NB4 (cell line): Measurements from ENCODE around the gene SCAPER.

Source experiments
- DNase-seq: peaks from one replicate; pipeline ENCODE4 v3.0.0; 2010; ENCODE audit warnings: low read depth
- H3K4me3 ChIP-seq: one replicate; pipeline ENCODE4 v1.5.1; 2011; ENCODE audit warnings: mild to moderate bottlenecking, low read depth, low read length, moderate library complexity
- CTCF ChIP-seq: IDR thresholded peaks from one replicate; pipeline ENCODE4 v1.5.1; 2012; ENCODE audit warnings: low read depth, low read length
- MAX ChIP-seq: IDR thresholded peaks from 2 replicates; pipeline ENCODE4 v1.6.1; 2011; ENCODE audit warnings: low read depth, low read length
- MYC ChIP-seq: IDR thresholded peaks from 2 replicates; pipeline ENCODE4 v1.6.1; 2011; ENCODE audit warnings: low read depth, low read length
- POLR2A ChIP-seq: IDR thresholded peaks from 2 replicates; pipeline ENCODE4 v1.6.1; 2011; ENCODE audit warnings: mild to moderate bottlenecking; ENCODE audit not compliant: insufficient read length; ENCODE audit errors: extremely low read depth

Gene SCAPER

GRCh38 chr15:76376029-76376428 lies 529.1 kb downstream of the SCAPER start:
- H3K4me3 ChIP-seq, result no peak overlapping the region
- TF ChIP-seq POLR2A (no peak), MYC (no peak), MAX (no peak), CTCF (no peak)
- no peak for DNase-seq

GRCh38 chr15:76368122-76368621 lies 537.0 kb downstream of the SCAPER start:
- TF ChIP-seq POLR2A, result no peak
- TF ChIP-seq MYC, result no peak
- no peak for TF ChIP-seq MAX
- no peak for TF ChIP-seq CTCF
- H3K4me3 ChIP-seq, result no peak overlapping the region
- no peak for DNase-seq

GRCh38 chr15:76366714-76367113 lies 538.4 kb downstream of the SCAPER start:
- DNase-seq, result no peak

GRCh38 chr15:76363251-76363650 lies 541.9 kb downstream of the SCAPER start:
- no peak for TF ChIP-seq MAX
- no peak for TF ChIP-seq MYC
- TF ChIP-seq CTCF, result no peak
- no peak for TF ChIP-seq POLR2A
- no peak for DNase-seq
- no peak overlapping the region for H3K4me3 ChIP-seq

More at GRCh38 chr15:76366714-76367113, 538.4 kb downstream of the SCAPER start:
- no peak overlapping the region for H3K4me3 ChIP-seq
- TF ChIP-seq CTCF (no peak), MYC (no peak), POLR2A (no peak)

- H3K4me3 ChIP-seq, result no peak overlapping the region
- TF ChIP-seq MYC, result no peak
- TF ChIP-seq MAX, result no peak
- DNase-seq, result no peak
Observed at GRCh38 chr15:76360416-76360815, 544.7 kb downstream of the SCAPER start.

GRCh38 chr15:76359152-76359551 lies 546.0 kb downstream of the SCAPER start:
- DNase-seq, result no peak

More at GRCh38 chr15:76359152-76359551, 546.0 kb downstream of the SCAPER start:
- no peak for TF ChIP-seq MAX
- TF ChIP-seq CTCF, result no peak
- no peak for TF ChIP-seq POLR2A
- no peak for TF ChIP-seq MYC
- H3K4me3 ChIP-seq, result no peak overlapping the region
